GM10847 (cell line): Measurements from ENCODE around the gene GPR39.

Source experiments
- POLR2A ChIP-seq: IDR thresholded peaks from 2 replicates; pipeline ENCODE4 v1.6.1; 2011; ENCODE audit not compliant: insufficient read length; ENCODE audit errors: extremely low read depth

The GPR39 gene

GRCh38 chr2:132495881-132496280 lies 79.3 kb downstream of the GPR39 start:
- no peak for TF ChIP-seq POLR2A

- TF ChIP-seq POLR2A = no peak
These were observed 80.0 kb downstream of the GPR39 start for GRCh38 chr2:132496555-132496954.

GRCh38 chr2:132497591-132497990 lies 81.0 kb downstream of the GPR39 start:
- TF ChIP-seq POLR2A = no peak

- TF ChIP-seq POLR2A = no peak
These were observed 87.1 kb downstream of the GPR39 start for GRCh38 chr2:132503701-132504100.

- TF ChIP-seq POLR2A = no peak
These were observed 98.4 kb downstream of the GPR39 start for GRCh38 chr2:132515010-132515409.

GRCh38 chr2:132517386-132517785 lies 100.8 kb downstream of the GPR39 start:
- TF ChIP-seq POLR2A = no peak

- TF ChIP-seq POLR2A = no peak
These were observed 101.7 kb downstream of the GPR39 start for GRCh38 chr2:132518302-132518701.

GRCh38 chr2:132519566-132519965 lies 103.0 kb downstream of the GPR39 start:
- TF ChIP-seq POLR2A = no peak

GRCh38 chr2:132521341-132521740 lies 104.7 kb downstream of the GPR39 start:
- no peak for TF ChIP-seq POLR2A

- TF ChIP-seq POLR2A = no peak
These were observed 106.3 kb downstream of the GPR39 start for GRCh38 chr2:132522901-132523300.

- no peak for TF ChIP-seq POLR2A
These were observed 121.8 kb downstream of the GPR39 start for GRCh38 chr2:132538331-132538855.

GRCh38 chr2:132540166-132540565 lies 123.6 kb downstream of the GPR39 start:
- no peak for TF ChIP-seq POLR2A

GRCh38 chr2:132542953-132543569 lies 126.5 kb downstream of the GPR39 start:
- no peak for TF ChIP-seq POLR2A

- no peak for TF ChIP-seq POLR2A
These were observed 127.5 kb downstream of the GPR39 start for GRCh38 chr2:132544006-132544630.

GRCh38 chr2:132547090-132547687 lies 130.6 kb downstream of the GPR39 start:
- TF ChIP-seq POLR2A = no peak

GRCh38 chr2:132549935-132550670 lies 133.5 kb downstream of the GPR39 start:
- TF ChIP-seq POLR2A = no peak
